CD4-positive, CD25-positive, alpha-beta regulatory T cell (primary cell): ENCODE data around the gene IFIT3. TPM values are rescaled to one million over a fixed set of nuclear protein-coding genes. Genes with fewer than 3 reads are reported as not detected.

Experiments used
- polyA plus RNA-seq, 4 donors: library from polyadenylated mRNA; unstranded; fragments of 300-500 nt; fragmentation: Illumina TruSeq; gene quantifications; one replicate each; pipeline ENCODE4 v1.2.3, GENCODE V29; 2021
- total RNA-seq: library from RNA; stranded (reverse); gene quantifications from one replicate; pipeline ENCODE4 v1.2.3, GENCODE V29; 2022

The IFIT3 gene
- total and polyA plus RNA-seq, 5 donors from 2014 or later: 9.0 to 25.9 (median 13.8) TPM

Other genes starting within 250 kb of the IFIT3 start
- gene CH25H, start 120.7 kb upstream of the IFIT3 start, total RNA-seq: 1.6 TPM
- 1 to 10 TPM in 1 of 4 donors, under 1 TPM in 3; 0.10 to 1.0 (median 0.84) TPM for gene CH25H, start 120.7 kb upstream of the IFIT3 start, polyA plus RNA-seq
- 25.2 TPM for gene LIPA, start 76.2 kb upstream of the IFIT3 start, total RNA-seq
- 10 to 100 TPM; 89.8 to 99.9 (median 95.7) TPM for gene LIPA, start 76.2 kb upstream of the IFIT3 start, polyA plus RNA-seq
- gene IFIT2, start 26.0 kb upstream of the IFIT3 start, total RNA-seq: 10.0 TPM
- 1 to 10 TPM; 3.6 to 6.3 (median 4.7) TPM for gene IFIT2, start 26.0 kb upstream of the IFIT3 start, polyA plus RNA-seq
- not detected for gene IFIT1B, start 50.1 kb downstream of the IFIT3 start, total RNA-seq
- under 1 TPM in 1 of 4 donors, not detected in 3; 0.08 TPM for gene IFIT1B, start 50.1 kb downstream of the IFIT3 start, polyA plus RNA-seq
- 6.1 TPM for gene IFIT1, start 64.6 kb downstream of the IFIT3 start, total RNA-seq
- gene IFIT1, start 64.6 kb downstream of the IFIT3 start, polyA plus RNA-seq: 10 to 100 TPM in 2 of 4 donors, 1 to 10 TPM in 2; 5.5 to 15.9 (median 10.7) TPM
- 20.8 TPM for gene IFIT5, start 86.6 kb downstream of the IFIT3 start, total RNA-seq
- gene IFIT5, start 86.6 kb downstream of the IFIT3 start, polyA plus RNA-seq: 10 to 100 TPM; 12.3 to 18.1 (median 13.0) TPM
- gene SLC16A12, start 207.6 kb downstream of the IFIT3 start, total RNA-seq: not detected
- not detected for gene SLC16A12, start 207.6 kb downstream of the IFIT3 start, polyA plus RNA-seq